Measurements from ENCODE around the gene KRTAP4-7.

DNA sequence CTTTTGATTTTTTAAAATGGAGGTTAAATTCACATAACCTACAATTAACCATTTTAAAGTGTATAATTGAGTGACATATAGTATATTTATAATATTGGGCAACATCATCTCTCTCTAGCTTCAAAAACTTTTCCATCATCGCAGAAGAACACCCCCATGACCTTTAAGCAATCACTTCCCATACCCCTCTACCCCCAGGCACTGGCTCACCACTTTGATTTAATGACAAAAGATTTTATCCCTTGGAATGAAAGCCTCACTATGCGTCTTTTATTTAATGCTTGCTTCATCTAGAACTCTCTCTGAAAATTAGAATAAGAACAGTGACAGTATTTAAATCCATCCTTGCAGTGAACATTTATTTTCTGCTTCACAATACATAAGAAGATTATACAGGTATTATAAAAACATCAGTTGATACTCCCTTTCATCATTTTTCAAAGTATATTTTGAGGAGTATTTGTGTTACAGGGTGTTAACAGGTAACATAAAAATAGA is 46.0 kb upstream of the KRTAP4-7 start:
- TF ChIP-seq, protein P1, sequence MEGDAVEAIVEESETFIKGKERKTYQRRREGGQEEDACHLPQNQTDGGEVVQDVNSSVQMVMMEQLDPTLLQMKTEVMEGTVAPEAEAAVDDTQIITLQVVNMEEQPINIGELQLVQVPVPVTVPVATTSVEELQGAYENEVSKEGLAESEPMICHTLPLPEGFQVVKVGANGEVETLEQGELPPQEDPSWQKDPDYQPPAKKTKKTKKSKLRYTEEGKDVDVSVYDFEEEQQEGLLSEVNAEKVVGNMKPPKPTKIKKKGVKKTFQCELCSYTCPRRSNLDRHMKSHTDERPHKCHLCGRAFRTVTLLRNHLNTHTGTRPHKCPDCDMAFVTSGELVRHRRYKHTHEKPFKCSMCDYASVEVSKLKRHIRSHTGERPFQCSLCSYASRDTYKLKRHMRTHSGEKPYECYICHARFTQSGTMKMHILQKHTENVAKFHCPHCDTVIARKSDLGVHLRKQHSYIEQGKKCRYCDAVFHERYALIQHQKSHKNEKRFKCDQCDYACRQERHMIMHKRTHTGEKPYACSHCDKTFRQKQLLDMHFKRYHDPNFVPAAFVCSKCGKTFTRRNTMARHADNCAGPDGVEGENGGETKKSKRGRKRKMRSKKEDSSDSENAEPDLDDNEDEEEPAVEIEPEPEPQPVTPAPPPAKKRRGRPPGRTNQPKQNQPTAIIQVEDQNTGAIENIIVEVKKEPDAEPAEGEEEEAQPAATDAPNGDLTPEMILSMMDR (conservative IDR thresholded peaks at IDR 0.05; ENCODE audit: low read depth, low read length): no peak
- TF ChIP-seq EZH2 (IDR thresholded peaks at IDR 0.05; ENCODE audit: low read length, unreplicated experiment): no peak
- TF ChIP-seq EZH2phosphoT487 (IDR thresholded peaks at IDR 0.05; ENCODE audit: borderline replicate concordance, low read length): no peak

Data from PC-3 (cell line).